GM23338 (cell line): ENCODE results near the gene PAQR8. TPM values are rescaled to one million over a fixed set of nuclear protein-coding genes. Genes with fewer than 3 reads are reported as not detected.

Experiments used
- ATAC-seq: fragments of 200-7000 bp; cut with Tn5 transposase; 3 replicates; pipeline ENCODE4 v1.9.1; 2020
- DNase-seq: peaks from one replicate; pipeline ENCODE4 v3.0.0-alpha.2; 2015; ENCODE audit warnings: low spot score
- H2AFZ ChIP-seq: fragments of 200-600 bp; sonication (generic); 2 replicates; pipeline ENCODE4 v1.8.0; 2016; ENCODE audit warnings: antibody characterized with exemption, mild to moderate bottlenecking, moderate library complexity
- H3F3A ChIP-seq: fragments of 200-600 bp; sonication (generic); replicated peaks from 2 replicates; pipeline ENCODE4 v1.8.0; 2017; ENCODE audit warnings: antibody characterized with exemption, mixed run types, low read depth
- H3K27ac ChIP-seq: fragments of 200-600 bp; sonication (generic); 2 replicates; pipeline ENCODE4 v1.6.1; 2016; ENCODE audit warnings: low read depth
- H3K27me3 ChIP-seq: fragments of 200-600 bp; sonication (generic); 2 replicates; pipeline ENCODE4 v1.8.0; 2016; ENCODE audit warnings: mild to moderate bottlenecking, mixed run types, moderate library complexity; ENCODE audit not compliant: insufficient read depth
- H3K36me3 ChIP-seq: fragments of 200-600 bp; sonication (generic); 2 replicates; pipeline ENCODE4 v1.8.0; 2016; ENCODE audit warnings: mild to moderate bottlenecking; ENCODE audit not compliant: insufficient read depth
- H3K4me1 ChIP-seq: fragments of 200-600 bp; sonication (generic); 2 replicates; pipeline ENCODE4 v1.8.0; 2016; ENCODE audit warnings: mild to moderate bottlenecking, moderate library complexity; ENCODE audit not compliant: insufficient read depth
- H3K4me2 ChIP-seq: fragments of 200-600 bp; sonication (generic); 2 replicates; pipeline ENCODE4 v1.7.1; 2017; ENCODE audit warnings: mixed run types
- H3K4me3 ChIP-seq: fragments of 200-600 bp; sonication (generic); 2 replicates; pipeline ENCODE4 v1.6.1; 2016; ENCODE audit warnings: mixed run types
- H3K79me2 ChIP-seq: fragments of 200-600 bp; sonication (generic); replicated peaks from 2 replicates; pipeline ENCODE4 v1.8.0; 2017; ENCODE audit warnings: mild to moderate bottlenecking; ENCODE audit not compliant: insufficient read depth
- H3K9me2 ChIP-seq: fragments of 200-600 bp; sonication (generic); 2 replicates; pipeline ENCODE4 v1.8.0; 2017; ENCODE audit not compliant: insufficient read depth
- H4K20me1 ChIP-seq: fragments of 200-600 bp; sonication (generic); replicated peaks from 2 replicates; pipeline ENCODE4 v1.8.0; 2017; ENCODE audit warnings: mild to moderate bottlenecking; ENCODE audit not compliant: insufficient read depth
- H3K27ac Mint-ChIP-seq: 2 replicates; pipeline ENCODE4 v1.8.0; 2020; ENCODE audit warnings: inconsistent platforms, mild to moderate bottlenecking, moderate library complexity, mixed read lengths
- H3K27me3 Mint-ChIP-seq: 3 replicates; pipeline ENCODE4 v1.8.0; 2022; ENCODE audit warnings: low read depth, mild to moderate bottlenecking, moderate library complexity, mixed read lengths, inconsistent platforms; ENCODE audit not compliant: insufficient read depth, poor library complexity
- H3K36me3 Mint-ChIP-seq: 3 replicates; pipeline ENCODE4 v1.8.0; 2021; ENCODE audit warnings: low read depth, mild to moderate bottlenecking, inconsistent platforms, moderate library complexity, mixed read lengths
- H3K4me1 Mint-ChIP-seq: 3 replicates; pipeline ENCODE4 v1.8.0; 2020; ENCODE audit warnings: mild to moderate bottlenecking, inconsistent platforms, mixed read lengths
- H3K4me3 Mint-ChIP-seq: 3 replicates; pipeline ENCODE4 v1.8.0; 2021; ENCODE audit warnings: moderate library complexity, mild to moderate bottlenecking, inconsistent platforms, mixed read lengths
- H3K9me3 Mint-ChIP-seq: 3 replicates; pipeline ENCODE4 v1.8.0; 2020; ENCODE audit warnings: moderate library complexity, mild to moderate bottlenecking, inconsistent platforms, mixed read lengths
- CREB1 ChIP-seq: fragments of 250-450 bp; sonication (Bioruptor Pico); IDR thresholded peaks from 2 replicates; pipeline ENCODE4 v1.5.0; 2020; ENCODE audit warnings: low read depth, mild to moderate bottlenecking, moderate library complexity
- EZH2 ChIP-seq: fragments of 200-600 bp; sonication (generic); IDR thresholded peaks from one replicate; pipeline ENCODE4 v1.8.0; 2017; ENCODE audit warnings: antibody characterized with exemption, mild to moderate bottlenecking, low read depth; ENCODE audit not compliant: unreplicated experiment
- JUNB ChIP-seq: IDR thresholded peaks from one replicate; pipeline ENCODE4 v1.6.1; 2016; ENCODE audit warnings: antibody characterized with exemption; ENCODE audit not compliant: unreplicated experiment
- NANOG ChIP-seq: IDR thresholded peaks from 2 replicates; pipeline ENCODE4 v1.6.1; 2016; ENCODE audit warnings: antibody characterized with exemption, borderline replicate concordance
- POLR2AphosphoS5 ChIP-seq: IDR thresholded peaks from 2 replicates; pipeline ENCODE4 v1.6.1; 2016; ENCODE audit warnings: antibody characterized with exemption, low read depth
- ZNF114 ChIP-seq: fragments of 250-450 bp; sonication (Bioruptor Pico); IDR thresholded peaks from 2 replicates; pipeline ENCODE4 v1.5.0; 2020; ENCODE audit warnings: mild to moderate bottlenecking, moderate library complexity
- polyA plus RNA-seq: library from polyadenylated mRNA; unstranded; fragments of >200 nt; fragmentation: Nextera tagmentation; extraction: Ambion mirVana; gene quantifications from 2 replicates; pipeline ENCODE4 v1.2.1, GENCODE V29; 2016
- total RNA-seq: library from RNA; depleted of rRNA; stranded (reverse); fragments of >200 nt; shearing (Covaris generic); gene quantifications from 2 replicates; pipeline ENCODE4 v1.2.3, GENCODE V29; 2014
- TF ChIP-seq, protein P1 (sequence below): fragments of 250-450 bp; sonication (Bioruptor Pico); IDR thresholded peaks from 2 replicates; pipeline ENCODE4 v1.5.0; 2020; ENCODE audit warnings: mild to moderate bottlenecking, moderate library complexity
- TF ChIP-seq, protein P2 (sequence below), 2 experiments: fragments of 200-600 bp in 1 of 2; sonication (generic) in 1 of 2; conservative IDR thresholded peaks; 2 replicates each; pipeline versions ENCODE4 v1.5.1 to v1.6.1; 2016 to 2017; ENCODE audit warnings: antibody characterized with exemption in 2 of 2, low read depth in 2 of 2, mild to moderate bottlenecking in 2 of 2, moderate library complexity in 1 of 2

The PAQR8 gene
- total and polyA plus RNA-seq, 2 experiments from 2014 or later = 3.6 to 11.2 TPM

DNA sequence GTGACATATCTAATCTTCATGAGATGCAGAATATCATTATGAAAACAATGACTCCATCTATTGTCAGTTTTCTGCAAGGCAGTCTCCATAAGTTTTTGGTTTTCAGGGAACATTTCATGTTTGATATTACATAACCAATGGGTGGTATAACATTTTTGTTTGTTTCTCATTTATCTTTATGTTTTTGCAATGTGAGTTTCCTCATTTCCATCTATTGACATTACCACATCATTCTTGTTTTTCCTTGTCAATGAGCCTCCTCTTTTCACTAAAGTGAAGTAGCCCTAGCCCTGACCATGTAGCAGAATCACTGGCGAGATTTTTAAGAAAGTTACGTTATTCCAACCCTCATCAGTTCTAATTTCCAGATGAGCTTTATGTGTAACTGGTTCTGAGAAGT, 62.6 kb downstream of the PAQR8 start (continued):
- TF ChIP-seq, protein P1, sequence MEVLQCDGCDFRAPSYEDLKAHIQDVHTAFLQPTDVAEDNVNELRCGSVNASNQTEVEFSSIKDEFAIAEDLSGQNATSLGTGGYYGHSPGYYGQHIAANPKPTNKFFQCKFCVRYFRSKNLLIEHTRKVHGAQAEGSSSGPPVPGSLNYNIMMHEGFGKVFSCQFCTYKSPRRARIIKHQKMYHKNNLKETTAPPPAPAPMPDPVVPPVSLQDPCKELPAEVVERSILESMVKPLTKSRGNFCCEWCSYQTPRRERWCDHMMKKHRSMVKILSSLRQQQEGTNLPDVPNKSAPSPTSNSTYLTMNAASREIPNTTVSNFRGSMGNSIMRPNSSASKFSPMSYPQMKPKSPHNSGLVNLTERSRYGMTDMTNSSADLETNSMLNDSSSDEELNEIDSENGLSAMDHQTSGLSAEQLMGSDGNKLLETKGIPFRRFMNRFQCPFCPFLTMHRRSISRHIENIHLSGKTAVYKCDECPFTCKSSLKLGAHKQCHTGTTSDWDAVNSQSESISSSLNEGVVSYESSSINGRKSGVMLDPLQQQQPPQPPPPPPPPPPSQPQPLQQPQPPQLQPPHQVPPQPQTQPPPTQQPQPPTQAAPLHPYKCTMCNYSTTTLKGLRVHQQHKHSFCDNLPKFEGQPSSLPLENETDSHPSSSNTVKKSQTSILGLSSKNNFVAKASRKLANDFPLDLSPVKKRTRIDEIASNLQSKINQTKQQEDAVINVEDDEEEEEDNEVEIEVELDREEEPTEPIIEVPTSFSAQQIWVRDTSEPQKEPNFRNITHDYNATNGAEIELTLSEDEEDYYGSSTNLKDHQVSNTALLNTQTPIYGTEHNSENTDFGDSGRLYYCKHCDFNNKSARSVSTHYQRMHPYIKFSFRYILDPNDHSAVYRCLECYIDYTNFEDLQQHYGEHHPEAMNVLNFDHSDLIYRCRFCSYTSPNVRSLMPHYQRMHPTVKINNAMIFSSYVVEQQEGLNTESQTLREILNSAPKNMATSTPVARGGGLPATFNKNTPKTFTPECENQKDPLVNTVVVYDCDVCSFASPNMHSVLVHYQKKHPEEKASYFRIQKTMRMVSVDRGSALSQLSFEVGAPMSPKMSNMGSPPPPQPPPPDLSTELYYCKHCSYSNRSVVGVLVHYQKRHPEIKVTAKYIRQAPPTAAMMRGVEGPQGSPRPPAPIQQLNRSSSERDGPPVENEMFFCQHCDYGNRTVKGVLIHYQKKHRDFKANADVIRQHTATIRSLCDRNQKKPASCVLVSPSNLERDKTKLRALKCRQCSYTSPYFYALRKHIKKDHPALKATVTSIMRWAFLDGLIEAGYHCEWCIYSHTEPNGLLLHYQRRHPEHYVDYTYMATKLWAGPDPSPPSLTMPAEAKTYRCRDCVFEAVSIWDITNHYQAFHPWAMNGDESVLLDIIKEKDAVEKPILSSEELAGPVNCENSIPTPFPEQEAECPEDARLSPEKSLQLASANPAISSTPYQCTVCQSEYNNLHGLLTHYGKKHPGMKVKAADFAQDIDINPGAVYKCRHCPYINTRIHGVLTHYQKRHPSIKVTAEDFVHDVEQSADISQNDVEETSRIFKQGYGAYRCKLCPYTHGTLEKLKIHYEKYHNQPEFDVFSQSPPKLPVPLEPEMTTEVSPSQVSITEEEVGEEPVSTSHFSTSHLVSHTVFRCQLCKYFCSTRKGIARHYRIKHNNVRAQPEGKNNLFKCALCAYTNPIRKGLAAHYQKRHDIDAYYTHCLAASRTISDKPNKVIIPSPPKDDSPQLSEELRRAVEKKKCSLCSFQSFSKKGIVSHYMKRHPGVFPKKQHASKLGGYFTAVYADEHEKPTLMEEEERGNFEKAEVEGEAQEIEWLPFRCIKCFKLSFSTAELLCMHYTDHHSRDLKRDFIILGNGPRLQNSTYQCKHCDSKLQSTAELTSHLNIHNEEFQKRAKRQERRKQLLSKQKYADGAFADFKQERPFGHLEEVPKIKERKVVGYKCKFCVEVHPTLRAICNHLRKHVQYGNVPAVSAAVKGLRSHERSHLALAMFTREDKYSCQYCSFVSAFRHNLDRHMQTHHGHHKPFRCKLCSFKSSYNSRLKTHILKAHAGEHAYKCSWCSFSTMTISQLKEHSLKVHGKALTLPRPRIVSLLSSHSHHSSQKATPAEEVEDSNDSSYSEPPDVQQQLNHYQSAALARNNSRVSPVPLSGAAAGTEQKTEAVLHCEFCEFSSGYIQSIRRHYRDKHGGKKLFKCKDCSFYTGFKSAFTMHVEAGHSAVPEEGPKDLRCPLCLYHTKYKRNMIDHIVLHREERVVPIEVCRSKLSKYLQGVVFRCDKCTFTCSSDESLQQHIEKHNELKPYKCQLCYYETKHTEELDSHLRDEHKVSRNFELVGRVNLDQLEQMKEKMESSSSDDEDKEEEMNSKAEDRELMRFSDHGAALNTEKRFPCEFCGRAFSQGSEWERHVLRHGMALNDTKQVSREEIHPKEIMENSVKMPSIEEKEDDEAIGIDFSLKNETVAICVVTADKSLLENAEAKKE = no peak
- TF ChIP-seq EZH2 = no peak

DNA sequence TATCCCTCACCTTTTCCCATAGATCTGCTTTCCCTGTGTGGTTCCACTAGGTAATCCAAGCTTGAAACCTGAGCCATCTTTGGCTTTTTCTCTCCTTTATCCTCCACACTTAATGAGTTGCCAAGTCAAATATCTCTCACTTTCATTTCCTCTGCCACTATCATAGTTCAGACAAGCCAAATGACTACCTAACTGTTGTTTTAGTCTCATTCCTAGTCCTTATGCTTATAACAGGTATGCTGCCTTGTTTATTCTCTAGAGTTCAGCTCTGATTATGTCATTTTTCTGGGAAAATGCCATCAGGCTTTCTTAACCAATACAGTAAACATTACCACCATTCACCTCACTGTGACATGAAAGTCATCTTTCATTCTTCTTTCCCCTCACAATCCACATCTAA, 64.7 kb downstream of the PAQR8 start:
- no peak overlapping the region for H3K4me3 Mint-ChIP-seq
- Histone ChIP-seq H3K4me3 (no peak overlapping the region), H2AFZ (no peak overlapping the region), H3K4me1 (no peaks in the 10 kb centered on the region), H3K36me3 (no peaks in the 10 kb centered on the region; the same call in 1 of the 2 replicates), H3K27me3 (no peaks in the 10 kb centered on the region), H3K9me2 (no peaks in the 10 kb centered on the region), H3K4me2 (no peak overlapping the region), H3K27ac (no peak overlapping the region), H3K79me2 (no peaks in the 10 kb centered on the region), H3F3A (no peaks in the 10 kb centered on the region), H4K20me1 (no peaks in the 10 kb centered on the region)
- no peaks in the 10 kb centered on the region for H3K4me1 Mint-ChIP-seq
- H3K27me3 Mint-ChIP-seq = no peaks in the 10 kb centered on the region
- ATAC-seq (no peak), DNase-seq (no peak)
- no peak for TF ChIP-seq JUNB
- TF ChIP-seq, protein P1 = no peak
- no peak for TF ChIP-seq EZH2
- TF ChIP-seq CREB1 = no peak
- no peak for TF ChIP-seq ZNF114 (CRISPR knock-in tag)
- no peak for TF ChIP-seq POLR2AphosphoS5
- TF ChIP-seq, protein P2, sequence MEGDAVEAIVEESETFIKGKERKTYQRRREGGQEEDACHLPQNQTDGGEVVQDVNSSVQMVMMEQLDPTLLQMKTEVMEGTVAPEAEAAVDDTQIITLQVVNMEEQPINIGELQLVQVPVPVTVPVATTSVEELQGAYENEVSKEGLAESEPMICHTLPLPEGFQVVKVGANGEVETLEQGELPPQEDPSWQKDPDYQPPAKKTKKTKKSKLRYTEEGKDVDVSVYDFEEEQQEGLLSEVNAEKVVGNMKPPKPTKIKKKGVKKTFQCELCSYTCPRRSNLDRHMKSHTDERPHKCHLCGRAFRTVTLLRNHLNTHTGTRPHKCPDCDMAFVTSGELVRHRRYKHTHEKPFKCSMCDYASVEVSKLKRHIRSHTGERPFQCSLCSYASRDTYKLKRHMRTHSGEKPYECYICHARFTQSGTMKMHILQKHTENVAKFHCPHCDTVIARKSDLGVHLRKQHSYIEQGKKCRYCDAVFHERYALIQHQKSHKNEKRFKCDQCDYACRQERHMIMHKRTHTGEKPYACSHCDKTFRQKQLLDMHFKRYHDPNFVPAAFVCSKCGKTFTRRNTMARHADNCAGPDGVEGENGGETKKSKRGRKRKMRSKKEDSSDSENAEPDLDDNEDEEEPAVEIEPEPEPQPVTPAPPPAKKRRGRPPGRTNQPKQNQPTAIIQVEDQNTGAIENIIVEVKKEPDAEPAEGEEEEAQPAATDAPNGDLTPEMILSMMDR (conservative IDR thresholded peaks at IDR 0.05; ENCODE audit: low read depth in 2 of 2) = no peak
- no peak for TF ChIP-seq NANOG
- H3K9me3 Mint-ChIP-seq = no peaks in the 10 kb centered on the region
- H3K36me3 Mint-ChIP-seq = no peaks in the 10 kb centered on the region
- H3K27ac Mint-ChIP-seq = no peak overlapping the region
